Spleen (tissue), 7 donors: ENCODE results near the gene ADSS2.

ENCODE experiments used
- CTCF ChIP-seq, 11 experiments: fragments of 200-600 bp in 7 of 11; fragments of 450-650 bp in 4 of 11; sonication (generic) in 4 of 11; IDR thresholded peaks in 8 of 11; conservative IDR thresholded peaks in 3 of 11; 1 replicate in 7 of 11; 2 replicates in 4 of 11; pipeline versions ENCODE4 v1.4.0 to v1.8.0; 2016 to 2021; ENCODE audit warnings: antibody characterized with exemption in 11 of 11, inconsistent platforms in 4 of 11, mild to moderate bottlenecking in 1 of 11
- POLR2A ChIP-seq, 3 donors: fragments of 450-650 bp; IDR thresholded peaks; one replicate each; pipeline ENCODE4 v1.5.1; 2017; ENCODE audit warnings: antibody characterized with exemption in 3 of 3, mild to moderate bottlenecking in 1 of 3
- POLR2AphosphoS5 ChIP-seq, 3 donors: sonication (generic); formaldehyde crosslinking; IDR thresholded peaks; one replicate each; pipeline ENCODE4 v1.5.1; 2017; ENCODE audit warnings: antibody characterized with exemption in 3 of 3
- donor health status: DM: no; HTN: no; CAD: no; lungs with moderate emphysema.
- donor health status: DM: no; HTN: no; CAD: no.
- donor health status: DM: no; HTN: no; CAD: no.

- TF ChIP-seq CTCF (IDR thresholded peaks at IDR 0.05 in 8 of 11, conservative IDR thresholded peaks at IDR 0.05 in 3 of 11): no peak
- no peak for TF ChIP-seq POLR2A (IDR thresholded peaks at IDR 0.05)
- no peak for TF ChIP-seq POLR2AphosphoS5 (IDR thresholded peaks at IDR 0.05)
These were observed 85.9 kb downstream of the ADSS2 start for GRCh38 chr1:244365809-244366208.
